HL-60 (cell line): ENCODE results near the gene CACNA2D3.

Experiments used
- GABPA ChIP-seq: IDR thresholded peaks from 2 replicates; pipeline ENCODE4 v1.6.1; 2012; ENCODE audit warnings: low read depth
- POLR2AphosphoS5 ChIP-seq: IDR thresholded peaks from 2 replicates; pipeline ENCODE4 v1.6.1; 2012; ENCODE audit warnings: low read depth
- SPI1 ChIP-seq: IDR thresholded peaks from 2 replicates; pipeline ENCODE4 v1.6.1; 2012; ENCODE audit warnings: low read depth, mild to moderate bottlenecking, borderline replicate concordance
- TF ChIP-seq, protein P1 (sequence below): IDR thresholded peaks from one replicate; pipeline ENCODE4 v1.5.1; 2011; ENCODE audit warnings: low read length, control low read depth, inconsistent platforms; ENCODE audit not compliant: insufficient read depth

DNA sequence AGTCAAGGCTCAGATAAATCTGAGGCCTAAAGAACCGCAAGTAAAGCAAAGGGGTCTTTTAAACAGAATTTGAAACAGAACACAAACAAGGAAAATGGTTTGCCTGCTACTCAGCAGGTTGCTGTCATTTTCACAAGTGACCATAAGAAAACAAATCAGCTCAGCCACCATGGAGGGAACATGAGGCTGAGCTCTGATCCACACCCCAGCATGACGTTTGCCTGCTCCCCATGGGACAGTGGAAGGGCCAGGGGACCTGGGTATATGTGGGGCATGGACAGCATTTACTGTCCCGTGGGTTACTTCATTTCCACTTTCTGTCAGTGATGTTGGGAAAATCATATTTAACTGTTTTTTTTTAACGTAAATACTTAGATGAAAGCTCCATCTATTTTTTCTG lies 434.3 kb downstream of the CACNA2D3 start:
- TF ChIP-seq SPI1 (no peak), GABPA (no peak), POLR2AphosphoS5 (no peak)
- TF ChIP-seq, protein P1, sequence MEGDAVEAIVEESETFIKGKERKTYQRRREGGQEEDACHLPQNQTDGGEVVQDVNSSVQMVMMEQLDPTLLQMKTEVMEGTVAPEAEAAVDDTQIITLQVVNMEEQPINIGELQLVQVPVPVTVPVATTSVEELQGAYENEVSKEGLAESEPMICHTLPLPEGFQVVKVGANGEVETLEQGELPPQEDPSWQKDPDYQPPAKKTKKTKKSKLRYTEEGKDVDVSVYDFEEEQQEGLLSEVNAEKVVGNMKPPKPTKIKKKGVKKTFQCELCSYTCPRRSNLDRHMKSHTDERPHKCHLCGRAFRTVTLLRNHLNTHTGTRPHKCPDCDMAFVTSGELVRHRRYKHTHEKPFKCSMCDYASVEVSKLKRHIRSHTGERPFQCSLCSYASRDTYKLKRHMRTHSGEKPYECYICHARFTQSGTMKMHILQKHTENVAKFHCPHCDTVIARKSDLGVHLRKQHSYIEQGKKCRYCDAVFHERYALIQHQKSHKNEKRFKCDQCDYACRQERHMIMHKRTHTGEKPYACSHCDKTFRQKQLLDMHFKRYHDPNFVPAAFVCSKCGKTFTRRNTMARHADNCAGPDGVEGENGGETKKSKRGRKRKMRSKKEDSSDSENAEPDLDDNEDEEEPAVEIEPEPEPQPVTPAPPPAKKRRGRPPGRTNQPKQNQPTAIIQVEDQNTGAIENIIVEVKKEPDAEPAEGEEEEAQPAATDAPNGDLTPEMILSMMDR, result no peak
